Fibroblast of skin of right biceps (primary cell): Measurements from ENCODE around the gene TMEM129.

ENCODE experiments used
- DNase-seq: peaks from one replicate; pipeline ENCODE4 v3.0.0-alpha.2; 2013

TMEM129 gene

DNA sequence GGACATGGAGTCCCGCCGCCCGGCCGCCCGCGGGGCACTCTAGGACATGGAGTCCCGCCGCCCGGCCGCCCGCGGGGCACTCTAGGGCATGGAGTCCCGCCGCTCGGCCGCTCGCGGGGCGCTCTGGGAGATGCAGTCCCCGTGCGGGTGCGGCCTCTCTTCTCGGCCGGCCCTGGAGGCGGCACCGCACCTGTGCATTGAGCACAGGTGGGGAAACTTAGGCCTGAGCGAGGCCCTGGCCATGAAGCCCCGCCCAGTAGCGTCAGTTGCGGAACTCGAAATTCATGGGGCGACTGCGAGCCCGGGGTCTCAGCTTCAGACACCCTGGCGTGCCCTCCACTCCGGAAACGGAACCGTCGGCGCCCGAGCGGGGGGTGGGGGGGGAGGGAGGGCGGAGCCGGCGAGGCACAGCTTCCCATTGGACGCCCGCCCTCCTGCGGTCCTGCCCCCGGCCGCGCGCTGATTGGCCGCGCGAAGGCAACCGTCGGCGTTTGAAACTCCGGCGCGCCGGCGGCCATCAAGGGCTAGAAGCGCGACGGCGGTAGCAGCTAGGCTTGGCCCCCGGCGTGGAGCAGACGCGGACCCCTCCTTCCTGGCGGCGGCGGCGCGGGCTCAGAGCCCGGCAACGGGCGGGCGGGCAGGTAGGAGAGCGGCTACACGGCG, at the start of gene TMEM129, which contains the start of gene TACC3:
TSS of gene TMEM129 (minus strand) at position 321 of the 663 bp plus-strand sequence. CDS start 486 bp downstream, outside the sequence.
TSS of gene TACC3 (plus strand) at position 519 of the 663 bp plus-strand sequence. CDS start 1,901 bp downstream, outside the sequence.
- DNase-seq: peak; percentile 93

- no peak for DNase-seq
Measured at GRCh38 chr4:1770791-1771231, 49.7 kb upstream of the TMEM129 start.

- DNase-seq: no peak
Measured at GRCh38 chr4:1770245-1770644, 49.1 kb upstream of the TMEM129 start.

- DNase-seq: no peak
Measured at GRCh38 chr4:1769692-1770091, 48.6 kb upstream of the TMEM129 start.

DNA sequence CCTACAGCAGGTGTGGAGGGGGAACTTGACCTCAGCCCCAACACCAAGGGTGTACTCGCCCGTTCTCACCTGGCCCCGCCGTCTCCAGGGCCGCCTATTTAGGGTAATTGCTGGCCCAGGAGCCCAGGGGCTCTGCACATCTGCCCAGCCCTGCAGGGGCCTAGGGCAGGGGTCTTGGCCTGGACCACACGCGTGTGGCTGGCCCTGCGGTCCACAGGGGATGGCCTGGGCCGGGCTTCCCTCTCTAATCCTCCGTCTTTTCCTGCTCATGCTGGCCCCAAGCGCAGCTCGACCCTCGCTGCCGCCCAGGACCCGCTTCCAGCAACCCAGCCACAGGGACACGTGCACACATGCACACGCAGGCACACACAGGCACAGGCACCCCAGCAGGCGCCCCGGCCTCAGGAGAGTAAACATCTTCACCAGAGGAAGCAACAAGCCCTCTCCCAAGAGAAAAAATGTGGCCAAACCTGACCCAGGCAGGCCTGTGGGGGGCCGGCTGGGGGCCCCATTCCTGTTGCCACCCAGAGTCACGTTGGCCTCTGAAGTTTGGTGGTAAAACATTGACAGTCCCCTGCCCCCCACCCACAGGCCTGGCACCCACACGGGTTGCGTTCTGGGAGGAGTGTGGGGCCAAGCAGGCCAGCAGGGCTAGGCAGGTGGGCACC, 47.4 kb upstream of the TMEM129 start:
- DNase-seq: no peak

- DNase-seq: peak; percentile 36
Measured at GRCh38 chr4:1767770-1768366, 46.7 kb upstream of the TMEM129 start.

DNA sequence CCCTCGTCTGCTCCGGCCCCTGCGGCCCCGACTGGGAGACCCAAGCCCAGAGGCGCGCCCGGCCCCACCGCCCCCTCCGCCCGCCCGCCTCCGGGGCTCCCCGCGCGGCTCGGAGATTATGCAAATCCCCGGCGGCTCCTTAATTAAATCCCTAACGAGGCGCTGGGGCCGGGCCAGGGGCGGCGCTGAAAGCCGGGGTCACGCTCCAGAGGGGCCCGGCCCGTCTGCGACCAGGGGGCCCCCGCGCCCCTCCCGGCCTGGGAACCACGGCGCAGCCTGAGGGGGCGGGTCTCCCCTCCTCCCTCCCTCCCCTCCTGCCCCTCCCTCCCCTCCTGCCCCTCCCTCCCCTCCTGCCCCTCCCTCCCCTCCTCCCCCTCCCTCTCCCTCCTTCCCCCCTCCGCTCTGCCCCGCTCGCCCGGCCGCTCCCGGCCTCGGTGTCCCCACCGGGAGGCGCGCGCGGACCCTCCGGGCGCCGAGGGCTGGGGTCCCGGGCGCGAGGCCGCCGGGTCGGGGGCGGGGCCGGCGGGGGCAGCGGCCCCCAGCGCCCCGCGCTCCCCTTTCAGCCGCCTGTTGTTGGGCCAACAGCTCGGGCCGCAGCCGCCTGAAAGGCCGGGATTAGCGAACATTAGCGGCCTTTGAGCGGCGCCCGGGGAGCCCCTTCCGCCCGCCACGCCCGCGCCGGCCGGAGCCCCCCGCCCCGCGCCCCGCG, 46.1 kb upstream of the TMEM129 start:
- peak; percentile 30 for DNase-seq

DNA sequence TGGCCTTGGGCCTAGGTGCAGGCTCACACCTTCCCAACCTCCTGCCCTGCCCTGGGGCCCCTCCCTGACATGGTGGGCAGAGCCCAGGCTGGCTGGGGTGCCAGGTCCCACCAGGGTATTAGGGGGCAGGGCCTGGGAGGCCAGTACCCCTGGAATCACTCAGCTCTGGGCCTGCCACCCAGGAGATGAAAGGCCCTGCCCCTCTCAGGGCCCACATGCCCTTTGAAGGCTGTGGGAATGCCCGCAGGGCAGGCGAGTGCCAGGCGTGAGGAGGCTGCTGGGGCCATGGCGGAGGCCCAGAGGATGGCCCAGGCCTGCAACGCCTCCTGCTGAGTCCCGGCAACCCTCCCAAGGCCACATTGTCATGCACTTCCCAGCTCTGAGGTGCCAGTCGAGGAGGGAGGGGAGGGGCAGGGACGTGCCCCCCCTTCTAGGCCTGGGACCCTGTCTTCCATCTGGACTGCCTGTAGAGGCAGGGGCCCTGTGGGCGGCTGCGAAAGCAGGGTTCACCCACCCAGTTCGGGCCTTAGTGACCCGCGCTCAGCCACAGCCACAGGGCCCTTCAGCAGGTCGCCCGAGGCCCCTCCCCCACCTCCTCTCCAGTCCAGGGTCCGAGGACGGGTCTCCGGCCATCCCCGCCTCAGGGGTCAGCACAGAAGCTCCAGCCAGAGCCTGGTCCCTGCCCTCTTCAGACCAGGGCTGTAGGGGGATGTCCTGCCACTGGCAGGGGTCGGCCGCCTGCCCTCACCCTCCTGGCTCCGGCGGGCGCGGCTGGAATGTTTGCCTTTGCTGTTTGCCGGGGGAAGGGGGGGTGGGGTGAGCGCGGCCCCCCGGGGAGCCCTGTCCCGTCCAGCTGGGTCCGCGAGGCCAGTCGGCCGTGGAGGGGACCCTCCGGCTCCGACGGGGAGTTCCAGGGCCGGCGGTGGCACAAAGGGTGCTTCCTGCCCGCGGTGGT, 45.3 kb upstream of the TMEM129 start:
- no peak for DNase-seq

GRCh38 chr4:1765409-1766072, 44.4 kb upstream of the TMEM129 start:
- no peak for DNase-seq

GRCh38 chr4:1764670-1765069, 43.5 kb upstream of the TMEM129 start:
- DNase-seq: no peak

- peak; percentile 48 for DNase-seq
Measured at GRCh38 chr4:1763550-1764080, 42.5 kb upstream of the TMEM129 start.

GRCh38 chr4:1763070-1763549, 42.0 kb upstream of the TMEM129 start:
- DNase-seq: no peak

GRCh38 chr4:1762264-1763010, 41.3 kb upstream of the TMEM129 start:
- no peak for DNase-seq

- no peak for DNase-seq
Measured at GRCh38 chr4:1761130-1761689, 40.1 kb upstream of the TMEM129 start.

- DNase-seq: no peak
Measured at GRCh38 chr4:1760521-1761071, 39.5 kb upstream of the TMEM129 start.

- no peak for DNase-seq
Measured at GRCh38 chr4:1759818-1760223, 38.7 kb upstream of the TMEM129 start.

DNA sequence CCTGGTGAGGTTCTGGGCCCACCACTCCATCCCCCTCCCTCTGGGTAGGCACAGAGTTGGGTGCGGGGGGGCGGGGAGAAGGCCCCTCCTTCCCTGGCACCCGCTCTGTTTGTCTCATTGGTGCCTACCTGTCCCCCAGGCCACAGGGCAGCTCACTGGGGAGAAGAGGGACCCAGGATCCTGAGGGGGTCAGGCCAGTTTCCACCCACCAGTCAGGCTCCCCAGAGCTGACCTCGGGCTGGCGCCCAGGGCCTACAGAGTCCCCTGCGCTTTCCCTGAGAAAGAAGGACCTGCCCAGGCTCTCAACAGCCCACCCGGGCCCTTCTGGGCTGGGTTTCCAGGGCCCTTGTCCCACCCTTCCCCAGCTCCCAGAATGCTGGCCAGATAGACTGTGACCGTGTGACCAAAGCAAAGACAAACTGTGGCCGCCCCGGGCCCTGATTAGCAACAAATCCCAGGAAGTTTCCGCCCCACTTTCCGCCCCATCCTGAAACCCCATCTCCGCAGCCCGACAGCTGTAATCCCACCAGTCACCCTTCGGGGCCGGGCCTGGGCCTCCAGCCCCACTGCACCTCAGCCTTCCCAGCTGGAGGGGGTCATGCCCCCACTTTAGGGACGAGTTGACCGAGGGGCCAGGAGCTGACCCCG, 38.2 kb upstream of the TMEM129 start:
- no peak for DNase-seq

- no peak for DNase-seq
Measured at GRCh38 chr4:1758306-1759121, 37.4 kb upstream of the TMEM129 start.
